Measurements from ENCODE around the gene ABHD17B.
"Not testable (repeated sequence)": the region's sequence is repeated elsewhere in the genome, so short reads cannot be mapped to it uniquely, and the experiment has no call there.

The ABHD17B gene

DNA sequence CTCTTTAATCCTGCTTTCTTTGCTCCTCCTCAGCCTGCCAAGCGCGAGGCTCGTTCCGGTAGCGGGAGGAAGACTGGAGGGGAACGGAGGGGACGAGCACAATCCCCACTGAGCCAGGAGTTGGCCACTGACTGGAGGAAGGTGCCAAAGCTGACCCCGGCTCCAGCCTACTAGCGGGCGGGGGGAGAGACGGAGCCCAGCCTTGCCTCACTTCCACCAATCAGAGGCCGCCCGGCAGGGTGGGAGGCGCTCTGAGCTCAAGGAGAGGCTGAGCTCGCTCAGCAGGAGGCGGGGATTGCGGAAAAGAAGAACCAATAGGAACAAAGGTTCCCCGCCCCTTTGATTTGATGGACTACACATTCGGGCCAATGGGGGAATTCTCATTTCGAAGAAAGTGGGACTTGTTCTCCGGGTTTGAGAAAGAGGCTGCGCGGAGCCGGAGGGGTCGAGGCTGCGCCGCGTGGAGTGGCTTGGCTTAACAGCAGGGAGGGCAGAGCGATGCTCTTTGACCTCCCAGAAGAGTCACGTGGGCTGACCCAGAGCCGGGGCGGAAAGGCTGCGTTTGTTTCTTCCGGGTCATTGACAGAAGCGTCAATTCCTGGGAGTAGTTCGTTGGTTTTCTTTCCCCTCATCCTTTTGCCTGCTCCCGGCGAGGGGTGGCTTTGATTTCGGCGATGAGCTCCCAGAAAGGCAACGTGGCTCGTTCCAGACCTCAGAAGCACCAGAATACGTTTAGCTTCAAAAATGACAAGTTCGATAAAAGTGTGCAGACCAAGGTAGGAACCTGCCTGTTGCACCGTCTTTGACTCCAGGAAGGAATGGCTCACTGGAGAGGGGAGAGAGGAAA is at the start of gene ABHD17B, which contains the start of gene C9orf85:
Gene ABHD17B, minus strand, starts transcription at position 133 of the 847 bp plus-strand sequence. CDS start 36,113 bp downstream, outside the sequence.
Gene C9orf85, plus strand, starts transcription at position 579 of the 847 bp plus-strand sequence. Its CDS starts 96 bp downstream, at position 675.
- DNase-seq = peak; percentile 96

DNA sequence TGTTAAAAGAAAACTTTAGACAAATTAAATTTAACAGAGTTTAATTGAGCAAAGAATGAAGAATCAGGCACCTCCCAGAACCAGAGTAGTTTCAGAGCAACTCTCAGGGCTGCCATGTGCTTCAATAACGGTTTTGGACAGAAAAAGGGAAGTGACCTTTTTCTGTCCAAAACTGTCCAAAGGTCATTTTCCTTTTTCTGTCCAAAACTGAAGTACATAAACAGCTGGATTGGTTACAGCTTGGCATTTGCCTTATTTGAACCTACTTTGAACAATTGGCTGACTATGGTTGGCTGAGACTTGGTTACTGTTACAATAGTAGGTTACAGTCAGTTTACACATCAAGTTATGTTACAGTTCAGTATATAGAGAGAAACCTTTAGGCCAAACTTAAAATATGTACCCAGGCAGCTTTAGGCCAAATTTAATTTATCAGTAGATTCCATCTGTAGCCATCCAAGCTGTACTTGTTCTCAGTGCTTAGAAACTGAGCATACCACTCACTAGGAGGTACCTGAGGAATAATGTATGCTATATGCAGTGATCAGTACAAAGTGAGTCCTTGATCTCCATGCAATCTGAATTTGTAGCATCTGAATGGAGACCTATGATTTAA is 44.4 kb upstream of the ABHD17B start:
- DNase-seq = no peak

- not testable (repeated sequence) for DNase-seq
Measured at GRCh38 chr9:71954652-71955051, 43.7 kb upstream of the ABHD17B start.

DNA sequence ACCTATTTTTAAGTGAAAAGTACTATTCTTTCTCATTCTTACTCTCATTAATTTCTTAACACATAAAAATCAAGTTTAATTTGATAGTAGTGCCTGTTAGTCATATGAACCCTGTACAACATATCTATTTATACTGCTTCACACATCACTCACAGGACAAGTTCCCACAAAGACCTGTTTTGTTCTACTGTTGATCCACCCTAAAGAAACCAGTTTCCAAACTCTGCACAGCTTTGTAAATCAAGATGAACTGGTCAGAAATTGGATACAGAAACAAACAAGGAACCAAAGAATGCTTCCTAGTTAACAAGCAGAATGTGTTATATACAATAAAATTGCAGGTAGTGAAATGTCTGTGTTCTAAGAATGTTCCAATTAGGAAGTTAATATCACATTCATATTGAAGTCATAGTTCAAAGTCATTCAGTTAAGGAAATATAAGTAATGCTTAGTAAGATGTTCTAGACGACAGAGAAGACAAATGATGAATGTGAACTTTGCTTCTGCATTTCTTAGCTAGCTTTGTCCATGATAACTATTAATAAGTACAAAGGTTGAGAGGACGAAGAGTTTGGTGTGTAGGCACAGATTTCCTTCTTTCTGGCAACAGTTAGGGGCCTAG is 33.9 kb upstream of the ABHD17B start:
- no peak for DNase-seq

DNA sequence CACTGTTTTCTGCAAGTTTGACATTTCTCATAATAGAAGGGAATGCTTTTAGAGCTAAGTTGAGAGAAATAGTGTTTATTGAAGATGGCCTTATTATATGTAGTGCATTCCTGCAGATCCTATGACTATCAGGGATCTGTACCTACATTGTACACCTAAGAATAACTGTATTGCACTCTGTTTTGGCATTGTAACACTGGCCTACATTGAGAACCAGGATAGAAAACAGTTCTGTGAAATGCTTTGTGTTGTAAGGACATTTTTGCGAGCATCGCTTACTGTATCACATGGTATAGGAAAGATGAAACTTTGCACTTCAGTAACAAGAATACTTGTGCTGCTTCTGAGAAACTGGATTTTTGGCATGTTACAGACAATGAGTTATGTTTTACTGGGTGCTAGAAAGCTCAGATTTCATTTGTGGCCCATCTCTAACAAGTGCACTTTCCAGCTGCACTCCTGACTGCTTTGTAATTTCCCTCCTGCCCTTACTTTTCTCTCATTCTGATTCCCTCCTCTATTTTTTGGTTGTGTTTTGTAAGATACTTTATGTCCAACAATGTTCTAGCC is 31.1 kb upstream of the ABHD17B start:
- no peak for DNase-seq

DNA sequence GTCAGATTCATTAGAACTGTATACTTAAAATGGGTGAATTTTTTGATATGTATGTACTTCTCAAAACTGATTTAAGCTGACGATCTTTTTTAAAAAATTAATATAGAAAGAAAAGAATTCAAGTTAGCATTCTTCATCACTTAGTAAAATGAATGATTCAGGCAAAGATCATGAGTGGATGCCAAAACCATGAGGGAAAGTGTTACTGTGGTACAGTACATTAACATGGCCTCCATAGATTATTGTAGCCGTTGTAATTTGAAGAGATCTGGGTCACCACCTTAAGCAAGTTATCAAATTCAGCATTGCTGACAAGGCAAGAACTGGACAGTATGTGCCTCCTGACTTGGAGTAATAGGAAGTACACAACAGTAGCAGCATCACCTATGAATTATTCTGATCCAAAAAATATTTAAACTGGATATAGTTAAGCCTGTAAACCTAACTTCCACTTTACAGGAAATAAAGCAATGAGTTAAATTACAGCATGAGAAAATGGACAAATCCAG is 30.1 kb upstream of the ABHD17B start:
- DNase-seq = no peak

- DNase-seq = no peak
Measured at GRCh38 chr9:71937898-71938297, 26.9 kb upstream of the ABHD17B start.

DNA sequence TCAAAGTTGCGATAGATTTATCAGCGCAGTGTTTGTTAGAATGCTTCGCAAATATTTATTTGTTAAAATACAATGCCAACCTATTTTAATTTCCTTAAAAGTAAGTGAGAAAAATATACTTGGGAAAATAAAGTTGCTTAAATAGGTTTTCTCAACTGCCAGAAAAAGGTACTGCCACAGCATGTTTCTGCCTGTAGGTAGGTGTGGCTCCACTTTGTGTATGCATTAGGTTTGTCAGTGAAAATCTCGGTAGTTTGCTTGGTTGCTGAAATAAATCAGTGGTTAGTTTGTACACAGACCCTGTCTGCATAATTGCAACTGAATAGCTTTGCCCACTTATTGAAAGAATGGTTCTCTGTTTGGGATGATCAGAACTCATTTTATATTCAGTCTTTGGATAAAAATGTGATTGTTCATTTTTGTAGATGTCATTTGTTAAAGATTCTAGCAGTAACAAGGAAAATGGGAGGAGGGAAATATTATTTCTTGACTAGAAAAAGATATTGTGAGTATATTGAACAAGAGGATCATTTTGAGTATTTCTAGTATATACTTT is 26.2 kb upstream of the ABHD17B start:
- no peak for DNase-seq

DNA sequence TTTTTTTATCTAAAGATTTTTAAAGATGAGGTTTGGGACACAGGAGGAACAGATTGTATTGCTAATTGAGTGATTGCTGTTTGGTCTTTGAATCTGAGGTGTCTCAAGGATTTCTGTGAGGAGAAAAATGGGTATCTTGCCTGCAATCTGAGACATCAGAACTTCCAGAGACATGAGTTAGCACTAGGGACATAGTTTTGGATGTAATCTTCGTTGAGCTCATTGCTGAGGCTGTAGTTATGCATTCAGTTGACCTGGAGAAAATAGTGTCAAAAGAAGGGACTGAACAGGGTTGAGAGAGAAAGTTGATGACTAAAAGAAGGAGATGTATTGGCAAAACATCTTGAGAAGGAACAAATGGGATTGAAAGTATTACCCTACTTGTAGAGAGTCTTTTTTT is 25.1 kb upstream of the ABHD17B start:
- DNase-seq = no peak

DNA sequence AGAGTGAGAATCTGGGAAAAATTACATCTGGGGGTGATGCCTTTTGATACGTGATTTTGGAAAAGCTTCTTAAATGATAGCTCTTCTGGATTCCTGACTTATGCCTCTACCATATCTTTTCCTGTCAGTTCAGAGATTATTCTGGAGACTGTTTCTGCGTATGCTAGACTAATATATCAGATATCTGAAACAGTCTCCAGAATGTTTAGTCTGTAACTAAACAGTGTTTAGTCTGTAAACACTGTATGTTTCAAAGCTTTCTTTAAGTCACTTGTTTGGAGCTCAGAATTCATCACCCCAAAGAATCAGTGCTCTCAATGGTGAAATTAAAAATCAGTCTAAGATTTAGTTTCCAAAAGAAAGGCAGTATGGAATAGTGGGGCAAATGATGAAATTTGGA is 20.2 kb upstream of the ABHD17B start:
- DNase-seq = no peak

GRCh38 chr9:71929791-71930440 is 18.9 kb upstream of the ABHD17B start:
- no peak for DNase-seq

GRCh38 chr9:71929223-71929622 is 18.2 kb upstream of the ABHD17B start:
- no peak for DNase-seq

- DNase-seq = no peak
Measured at GRCh38 chr9:71928806-71929205, 17.8 kb upstream of the ABHD17B start.

DNA sequence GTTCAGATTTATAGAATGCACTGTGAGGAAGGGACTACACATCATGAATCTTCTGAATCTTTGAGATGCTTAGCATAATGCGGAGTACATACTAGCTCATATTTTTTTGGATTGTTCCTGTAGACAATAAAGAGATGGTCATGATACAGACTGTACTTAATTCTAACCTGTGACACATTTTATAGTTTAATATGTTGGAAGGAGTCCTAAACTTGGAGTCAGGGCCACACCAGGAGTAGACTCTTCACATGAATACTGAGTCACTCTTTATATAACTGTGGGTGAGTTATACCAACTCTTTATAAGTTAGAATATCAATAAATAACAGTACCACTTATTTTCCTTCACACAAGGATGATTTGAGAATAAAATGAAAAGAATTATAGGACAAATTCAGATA is 17.4 kb upstream of the ABHD17B start:
- DNase-seq = no peak

DNA sequence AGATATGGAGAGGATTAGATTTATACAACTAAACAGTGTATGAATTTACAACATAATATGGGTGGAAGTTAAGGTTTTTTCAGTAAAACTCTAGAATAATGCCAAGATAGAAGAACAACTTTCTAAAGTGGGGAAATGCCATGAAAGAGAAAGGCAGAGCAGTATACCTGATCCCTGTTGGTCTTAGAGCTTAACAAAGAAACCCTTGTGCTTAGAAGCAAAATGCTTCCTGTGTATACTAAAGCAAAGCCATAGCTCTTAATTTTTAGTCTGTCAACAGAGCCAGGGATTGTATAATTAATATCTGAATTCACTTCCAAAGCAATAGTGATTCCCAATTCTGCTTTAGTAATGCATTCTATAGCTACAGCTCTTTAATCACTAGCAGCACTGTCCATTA is 14.8 kb upstream of the ABHD17B start:
- no peak for DNase-seq

DNA sequence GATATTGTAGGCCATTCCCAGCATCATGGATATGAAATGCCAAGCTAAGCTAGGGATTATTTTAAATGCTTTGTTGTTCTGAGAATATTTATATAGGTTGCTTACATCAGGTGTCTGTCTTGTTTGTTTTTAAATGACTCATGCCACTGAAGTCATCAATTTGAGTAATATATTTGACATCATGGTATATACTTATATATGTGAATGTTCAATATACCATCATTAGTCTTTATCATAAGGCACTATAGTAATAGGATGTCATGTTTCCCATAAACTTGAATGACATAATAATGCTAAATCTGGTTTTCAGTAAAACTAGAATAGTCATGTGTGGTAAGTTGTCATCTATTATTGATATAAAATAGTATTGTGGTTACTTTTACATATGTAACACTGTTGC is 13.6 kb upstream of the ABHD17B start:
- DNase-seq = no peak

DNA sequence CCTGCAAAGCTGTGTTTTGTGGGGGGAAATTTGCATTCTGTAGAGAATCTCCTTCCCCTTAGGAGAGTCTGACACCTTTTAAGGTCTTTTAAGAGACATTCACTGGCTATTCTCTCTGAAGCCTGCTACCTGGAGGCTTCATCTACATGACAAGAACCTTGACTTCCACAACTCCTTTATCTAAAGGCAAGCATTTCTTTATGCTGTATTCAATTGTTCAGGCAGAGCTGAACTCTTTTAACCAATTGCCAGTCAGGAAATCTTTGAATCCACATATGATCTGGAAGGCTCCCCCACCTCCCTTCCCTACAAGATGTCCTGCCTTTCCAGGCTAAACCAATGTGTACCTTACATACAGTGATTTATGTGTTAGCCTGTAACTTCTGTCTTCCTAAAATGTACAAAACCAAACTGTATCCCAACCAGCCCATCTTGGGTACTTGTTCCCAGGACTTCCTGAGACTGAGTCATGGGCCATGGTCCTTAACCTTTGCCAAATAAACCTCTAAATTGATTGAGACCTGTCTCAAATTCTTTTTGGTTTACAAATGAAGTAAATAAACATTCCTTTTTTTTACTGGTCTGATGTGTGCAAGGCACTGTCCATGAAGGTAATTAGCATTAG is 10.3 kb upstream of the ABHD17B start:
- no peak for DNase-seq

DNA sequence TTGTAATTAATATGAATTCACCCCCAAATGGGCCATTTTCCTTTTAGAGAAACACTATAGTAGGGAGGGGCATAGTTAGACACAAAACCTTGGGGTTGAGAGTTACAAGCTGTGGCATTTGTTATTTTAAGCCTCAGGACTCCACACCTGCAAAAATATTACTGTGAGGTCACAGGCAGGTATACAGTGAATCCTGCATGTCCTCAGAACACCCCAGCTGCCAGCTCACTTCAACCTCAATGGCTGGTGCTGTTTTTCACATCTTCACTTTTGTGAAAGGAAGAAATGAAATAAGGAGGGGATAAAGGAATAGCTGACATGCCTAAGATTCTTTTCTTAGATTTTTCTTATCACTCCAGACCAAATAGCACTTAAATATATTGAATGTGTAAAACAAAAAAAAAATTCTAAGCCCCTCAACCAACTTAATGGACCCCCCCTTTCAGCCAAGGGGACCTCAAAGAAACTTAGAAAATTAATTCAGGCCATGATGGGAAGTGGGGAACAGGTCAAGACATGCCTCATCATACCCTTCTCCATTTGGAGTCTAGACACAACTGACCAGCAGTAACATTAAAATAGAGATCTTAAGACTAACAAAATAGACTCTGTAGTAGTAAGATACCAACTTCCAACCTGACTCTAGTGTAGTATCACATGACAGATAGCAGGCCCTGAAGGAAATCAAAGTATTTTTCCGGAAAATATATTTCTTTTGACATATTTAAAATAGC is 9.6 kb upstream of the ABHD17B start:
- no peak for DNase-seq

DNA sequence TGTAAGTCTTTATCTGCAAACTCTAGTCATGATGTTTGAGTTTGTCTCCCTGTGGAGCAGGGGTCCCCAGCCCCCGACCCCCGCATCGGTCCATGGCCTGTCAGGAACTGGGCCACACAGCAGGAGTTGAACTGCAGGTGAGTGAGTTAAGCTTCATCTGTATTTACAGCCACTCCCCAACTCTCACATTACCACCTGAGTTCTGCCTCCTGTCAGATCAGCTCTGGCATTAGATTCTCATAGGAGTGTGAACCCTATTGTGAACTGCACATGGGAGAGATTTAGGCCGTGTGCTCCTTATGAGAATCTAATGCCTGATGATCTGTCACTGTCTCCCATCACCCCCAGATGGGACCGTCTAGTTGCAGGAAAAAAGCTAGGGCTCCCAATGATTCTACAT is 7.4 kb upstream of the ABHD17B start:
- DNase-seq = no peak

DNA sequence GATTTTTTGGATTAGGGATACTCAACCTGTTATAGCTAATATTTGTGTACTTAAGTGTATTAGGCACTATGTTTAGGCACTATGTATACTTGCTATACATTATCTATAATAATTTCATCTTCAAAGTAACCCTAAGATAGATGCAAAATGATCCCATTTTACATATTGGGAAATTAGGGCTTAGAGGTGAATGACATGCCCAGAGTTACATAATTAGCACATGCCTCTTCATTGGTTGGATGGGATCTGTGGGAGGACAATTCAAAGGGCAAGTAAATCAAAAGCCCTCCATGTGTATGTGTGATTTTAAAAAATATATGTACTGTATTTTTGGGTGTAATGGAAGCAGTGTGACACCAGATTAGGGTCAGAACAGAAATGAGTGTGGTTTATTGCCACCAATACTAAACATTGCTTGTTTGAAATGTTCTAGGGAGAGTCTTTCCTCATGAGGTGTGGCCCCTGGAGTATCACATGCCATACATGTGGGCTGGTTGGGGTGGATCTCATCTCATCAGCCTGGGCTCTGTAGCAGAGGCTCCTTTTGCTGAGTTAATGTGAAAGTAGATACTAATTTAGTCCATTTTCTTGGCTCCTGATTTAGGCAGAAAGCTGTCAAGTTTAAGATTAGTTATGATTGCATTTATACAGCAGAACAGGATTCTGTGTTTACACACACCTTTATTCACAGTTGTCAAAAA is 6.0 kb upstream of the ABHD17B start:
- peak; percentile 41 for DNase-seq

DNA sequence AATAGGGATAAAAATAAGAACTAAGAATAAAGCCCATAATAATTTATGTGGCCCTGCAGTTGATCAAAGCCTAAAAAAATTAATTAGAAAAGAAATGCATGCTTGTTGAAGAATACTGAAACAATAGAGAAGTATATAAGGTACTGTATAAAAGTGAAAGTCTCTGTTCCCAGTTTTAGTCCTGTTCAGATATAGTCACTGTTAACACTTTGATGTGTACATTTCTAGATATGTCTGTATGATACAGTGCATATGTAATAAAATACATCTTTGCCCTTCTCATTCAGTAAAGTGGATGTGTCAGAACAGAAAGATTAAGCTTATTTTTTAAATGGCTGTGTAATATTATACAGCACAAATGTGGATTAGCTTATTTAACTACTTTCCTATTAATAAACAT is 4.5 kb upstream of the ABHD17B start:
- DNase-seq = no peak

All from stimulated activated CD8-positive, alpha-beta memory T cell treated with anti-CD3 and anti-CD28 coated beads, Interleukin-4, amount 100 ng/mL, for 48 hours (primary cell).